ENCODE measurements around the gene LIMS3. TPM values are rescaled to one million over a fixed set of nuclear protein-coding genes. Genes with fewer than 3 reads are reported as not detected.
"Not testable (repeated sequence)": the region's sequence is repeated elsewhere in the genome, so short reads cannot be mapped to it uniquely, and the experiment has no call there.

Gene LIMS3
- total and polyA plus RNA-seq, 2 experiments from 2014 or later = 3.9 to 10.2 TPM

GRCh38 chr2:109910789-109911188 is 12.3 kb downstream of the LIMS3 start:
- H3K4me3 ChIP-seq; H3K9ac ChIP-seq; H3K79me2 ChIP-seq (ENCODE audit: insufficient read depth); H3K27me3 ChIP-seq (replicated peaks; ENCODE audit: insufficient read depth); H2AFZ ChIP-seq; H3K9me3 ChIP-seq (ENCODE audit: low read depth); H3K9me2 ChIP-seq (ENCODE audit: insufficient read depth); in situ Hi-C loops (cut with MboI); H3K4me1 ChIP-seq (ENCODE audit: insufficient read depth); H3K36me3 ChIP-seq (ENCODE audit: low read depth); H4K20me1 ChIP-seq (ENCODE audit: insufficient read depth); DNase-seq; H3F3A ChIP-seq (ENCODE audit: insufficient read depth); H3K4me2 ChIP-seq (ENCODE audit: unreplicated experiment); H3K27ac ChIP-seq: not testable (repeated sequence)

DNA sequence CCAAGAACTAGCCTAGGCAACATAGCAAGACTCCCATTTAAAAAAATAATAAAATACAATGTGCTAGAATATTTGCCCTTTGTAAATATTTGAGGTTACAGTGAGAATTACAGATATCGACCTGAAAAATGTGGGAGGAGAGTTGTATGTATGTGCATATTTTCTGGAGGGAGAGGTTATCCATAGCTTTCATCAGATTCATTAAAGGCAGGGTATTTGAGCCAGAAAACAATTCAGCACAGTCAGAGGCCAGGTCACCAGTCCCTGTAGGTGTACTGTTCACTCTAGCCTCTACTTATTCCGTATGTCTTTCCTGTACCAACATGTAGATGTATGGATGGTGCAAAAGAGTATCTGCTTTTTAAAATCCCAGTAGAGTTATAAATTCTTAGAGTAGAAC is 15.4 kb downstream of the LIMS3 start:
- H3K27ac ChIP-seq; H3K4me3 ChIP-seq; H3K9me2 ChIP-seq (ENCODE audit: insufficient read depth); H3K9ac ChIP-seq; H3K9me3 ChIP-seq (ENCODE audit: low read depth); H3K36me3 ChIP-seq (ENCODE audit: low read depth); H3K27me3 ChIP-seq (replicated peaks; ENCODE audit: insufficient read depth); H3K4me2 ChIP-seq (ENCODE audit: unreplicated experiment); DNase-seq; H3F3A ChIP-seq (ENCODE audit: insufficient read depth); H3K4me1 ChIP-seq (ENCODE audit: insufficient read depth); in situ Hi-C loops (cut with MboI); H3K79me2 ChIP-seq (ENCODE audit: insufficient read depth); H4K20me1 ChIP-seq (ENCODE audit: insufficient read depth); H2AFZ ChIP-seq: not testable (repeated sequence)
- 89 to 100% methylated on average over 1 of the region's 2 CpGs for WGBS, 2 experiments (ENCODE audit: low coverage in 1 of 2, low lambda C conversion rate in 2 of 2, missing lambda C conversion rate in 2 of 2)

- H3K4me3 ChIP-seq; H3K4me1 ChIP-seq (ENCODE audit: insufficient read depth); in situ Hi-C loops (cut with MboI); H3K79me2 ChIP-seq (ENCODE audit: insufficient read depth); H4K20me1 ChIP-seq (ENCODE audit: insufficient read depth); H3K27me3 ChIP-seq (replicated peaks; ENCODE audit: insufficient read depth); H2AFZ ChIP-seq; H3K9me2 ChIP-seq (ENCODE audit: insufficient read depth); H3F3A ChIP-seq (ENCODE audit: insufficient read depth); H3K9me3 ChIP-seq (ENCODE audit: low read depth); DNase-seq; H3K9ac ChIP-seq; H3K4me2 ChIP-seq (ENCODE audit: unreplicated experiment); H3K36me3 ChIP-seq (ENCODE audit: low read depth); H3K27ac ChIP-seq: not testable (repeated sequence)
- WGBS, 2 experiments (ENCODE audit: low coverage in 1 of 2, low lambda C conversion rate in 2 of 2, missing lambda C conversion rate in 2 of 2) = no CpG with 5 or more reads among the region's 7 CpGs
Measured at GRCh38 chr2:109914552-109914951, 16.1 kb downstream of the LIMS3 start.

- H3K79me2 ChIP-seq (ENCODE audit: insufficient read depth); H3K36me3 ChIP-seq (ENCODE audit: low read depth); H3K9ac ChIP-seq; in situ Hi-C loops (cut with MboI); H4K20me1 ChIP-seq (ENCODE audit: insufficient read depth); H3K4me3 ChIP-seq; H3K27me3 ChIP-seq (replicated peaks; ENCODE audit: insufficient read depth); H3K27ac ChIP-seq; H3K9me2 ChIP-seq (ENCODE audit: insufficient read depth); H3K9me3 ChIP-seq (ENCODE audit: low read depth); H3K4me1 ChIP-seq (ENCODE audit: insufficient read depth); DNase-seq; H3F3A ChIP-seq (ENCODE audit: insufficient read depth); H2AFZ ChIP-seq; H3K4me2 ChIP-seq (ENCODE audit: unreplicated experiment): not testable (repeated sequence)
- WGBS, 2 experiments (ENCODE audit: low coverage in 1 of 2, low lambda C conversion rate in 2 of 2, missing lambda C conversion rate in 2 of 2) = no CpG with 5 or more reads among the region's 5 CpGs
Measured at GRCh38 chr2:109915830-109916229, 17.3 kb downstream of the LIMS3 start.

GRCh38 chr2:109920162-109920561 is 21.7 kb downstream of the LIMS3 start:
- in situ Hi-C loops (cut with MboI); H3K36me3 ChIP-seq (ENCODE audit: low read depth); H3F3A ChIP-seq (ENCODE audit: insufficient read depth); DNase-seq; H3K27ac ChIP-seq; H3K4me1 ChIP-seq (ENCODE audit: insufficient read depth); H4K20me1 ChIP-seq (ENCODE audit: insufficient read depth); H3K4me2 ChIP-seq (ENCODE audit: unreplicated experiment); H3K9me3 ChIP-seq (ENCODE audit: low read depth); H3K4me3 ChIP-seq; H2AFZ ChIP-seq; H3K27me3 ChIP-seq (replicated peaks; ENCODE audit: insufficient read depth); H3K79me2 ChIP-seq (ENCODE audit: insufficient read depth); H3K9ac ChIP-seq; H3K9me2 ChIP-seq (ENCODE audit: insufficient read depth): not testable (repeated sequence)
- WGBS, 2 experiments (ENCODE audit: low coverage in 1 of 2, low lambda C conversion rate in 2 of 2, missing lambda C conversion rate in 2 of 2) = no CpG with 5 or more reads among the region's 2 CpGs

DNA sequence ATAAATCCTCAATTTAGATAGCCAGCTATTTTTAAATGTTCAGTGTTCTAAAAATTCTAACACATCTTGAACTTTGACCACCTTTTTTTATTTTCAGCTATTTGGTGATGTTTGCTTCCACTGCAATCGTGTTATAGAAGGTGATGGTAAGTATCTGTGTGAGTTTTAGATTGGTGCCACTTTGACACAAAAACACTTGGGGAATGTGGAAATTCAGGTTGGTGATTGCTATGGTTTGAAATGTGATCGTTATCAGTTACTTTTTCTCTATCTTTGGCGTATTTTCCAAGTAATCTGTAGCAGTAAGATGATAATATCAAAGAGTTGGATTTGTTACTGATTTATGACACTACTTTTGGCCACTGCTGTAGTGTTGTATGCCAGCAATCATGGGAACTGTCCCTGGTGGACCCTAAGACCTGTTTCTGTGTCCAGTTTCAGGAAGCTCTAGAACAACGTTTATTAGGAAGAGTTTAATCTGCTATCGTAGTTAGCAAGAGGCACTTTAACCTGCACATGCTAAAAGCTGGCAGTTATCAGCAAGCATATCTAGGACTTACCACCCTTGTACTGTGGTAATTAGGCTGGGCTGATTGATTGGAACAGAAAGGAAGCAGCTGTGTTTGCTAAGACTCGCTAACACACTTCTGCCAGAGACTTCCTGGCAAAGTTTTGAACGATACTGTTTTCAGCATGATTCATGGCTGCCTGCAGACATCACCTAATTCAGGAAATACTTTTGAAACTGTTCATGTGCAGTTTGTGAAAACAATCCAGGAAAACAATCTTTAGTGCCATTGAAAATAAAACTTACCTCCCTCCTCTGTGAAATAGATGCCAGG is 23.3 kb downstream of the LIMS3 start:
- H3K36me3 ChIP-seq (ENCODE audit: low read depth); DNase-seq; H3K79me2 ChIP-seq (ENCODE audit: insufficient read depth); H4K20me1 ChIP-seq (ENCODE audit: insufficient read depth); H3F3A ChIP-seq (ENCODE audit: insufficient read depth); H3K4me1 ChIP-seq (ENCODE audit: insufficient read depth); H3K27me3 ChIP-seq (replicated peaks; ENCODE audit: insufficient read depth); H3K4me3 ChIP-seq; H2AFZ ChIP-seq; in situ Hi-C loops (cut with MboI); H3K9ac ChIP-seq; H3K4me2 ChIP-seq (ENCODE audit: unreplicated experiment); H3K9me3 ChIP-seq (ENCODE audit: low read depth); H3K27ac ChIP-seq; H3K9me2 ChIP-seq (ENCODE audit: insufficient read depth): not testable (repeated sequence)
- WGBS, 2 experiments (ENCODE audit: low coverage in 1 of 2, low lambda C conversion rate in 2 of 2, missing lambda C conversion rate in 2 of 2) = no CpG with 5 or more reads among the region's 7 CpGs

GRCh38 chr2:109924481-109924880 is 26.0 kb downstream of the LIMS3 start:
- H3K9me2 ChIP-seq (ENCODE audit: insufficient read depth); H3K4me1 ChIP-seq (ENCODE audit: insufficient read depth); H3K36me3 ChIP-seq (ENCODE audit: low read depth); H3K9me3 ChIP-seq (ENCODE audit: low read depth); H3K79me2 ChIP-seq (ENCODE audit: insufficient read depth); H2AFZ ChIP-seq; H3K4me3 ChIP-seq; H3K27me3 ChIP-seq (replicated peaks; ENCODE audit: insufficient read depth); H3K4me2 ChIP-seq (ENCODE audit: unreplicated experiment); H3K27ac ChIP-seq; H3F3A ChIP-seq (ENCODE audit: insufficient read depth); DNase-seq; H4K20me1 ChIP-seq (ENCODE audit: insufficient read depth); in situ Hi-C loops (cut with MboI); H3K9ac ChIP-seq: not testable (repeated sequence)
- no CpG with 5 or more reads among the region's 2 CpGs for WGBS, 2 experiments (ENCODE audit: low coverage in 1 of 2, low lambda C conversion rate in 2 of 2, missing lambda C conversion rate in 2 of 2)

DNA sequence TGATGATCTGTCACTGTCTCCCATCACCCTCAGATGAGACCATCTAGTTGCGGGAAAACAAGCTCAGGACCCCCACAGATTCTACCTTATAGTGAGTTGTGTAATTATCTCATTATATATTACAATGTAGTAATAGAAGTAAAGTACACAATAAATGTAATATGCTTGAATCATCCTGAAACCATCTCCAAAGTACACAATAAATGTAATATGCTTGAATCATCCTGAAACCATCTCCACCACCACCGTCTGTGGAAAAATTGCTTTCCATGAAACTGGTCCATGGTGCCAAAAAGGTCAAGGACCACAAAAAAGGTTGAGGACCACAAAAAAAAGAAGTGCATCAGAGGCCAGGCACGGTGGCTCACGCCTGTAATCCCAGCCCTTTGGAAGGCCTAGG is 29.3 kb downstream of the LIMS3 start:
- no CpG with 5 or more reads among the region's 4 CpGs for WGBS, 2 experiments (ENCODE audit: low coverage in 1 of 2, low lambda C conversion rate in 2 of 2, missing lambda C conversion rate in 2 of 2)
- H3F3A ChIP-seq (ENCODE audit: insufficient read depth); H4K20me1 ChIP-seq (ENCODE audit: insufficient read depth); H3K79me2 ChIP-seq (ENCODE audit: insufficient read depth); H3K4me3 ChIP-seq; H3K27ac ChIP-seq; H3K27me3 ChIP-seq (replicated peaks; ENCODE audit: insufficient read depth); H3K36me3 ChIP-seq (ENCODE audit: low read depth); DNase-seq; H3K9me3 ChIP-seq (ENCODE audit: low read depth); in situ Hi-C loops (cut with MboI); H3K9me2 ChIP-seq (ENCODE audit: insufficient read depth); H3K9ac ChIP-seq; H2AFZ ChIP-seq; H3K4me1 ChIP-seq (ENCODE audit: insufficient read depth); H3K4me2 ChIP-seq (ENCODE audit: unreplicated experiment): not testable (repeated sequence)

Measured in GM23248 (cell line).